Spleen (tissue), 11 donors: Measurements from ENCODE around the gene NRXN3. TPM values are rescaled to one million over a fixed set of nuclear protein-coding genes. Genes with fewer than 3 reads are reported as not detected.

Source experiments
- DNase-seq: peaks from one replicate; pipeline ENCODE4 v3.0.0-alpha.2; 2020
- H3K27ac ChIP-seq, 8 donors: fragments of 200-600 bp; sonication (generic) in 7 of 8; 1 replicate in 4 of 8; 2 replicates in 4 of 8; pipeline versions ENCODE4 v1.5.0 to v1.8.0; 2016 to 2021; ENCODE audit warnings: inconsistent platforms in 4 of 8, mild to moderate bottlenecking in 4 of 8, moderate library complexity in 1 of 8
- H3K27me3 ChIP-seq, 7 donors: fragments of 200-600 bp; sonication (generic) in 6 of 7; replicated peaks in 1 of 7; 1 replicate in 4 of 7; 2 replicates in 3 of 7; pipeline versions ENCODE4 v1.5.0 to v1.8.0; 2016 to 2021; ENCODE audit warnings: inconsistent platforms in 3 of 7, mild to moderate bottlenecking in 1 of 7
- H3K36me3 ChIP-seq, 6 donors: fragments of 200-600 bp; sonication (generic) in 5 of 6; 1 replicate in 4 of 6; 2 replicates in 2 of 6; pipeline versions ENCODE4 v1.5.0 to v1.8.0; 2016 to 2021; ENCODE audit warnings: inconsistent platforms in 2 of 6
- H3K4me1 ChIP-seq, 6 donors: fragments of 200-600 bp; sonication (generic) in 5 of 6; 1 replicate in 3 of 6; 2 replicates in 3 of 6; pipeline versions ENCODE4 v1.5.0 to v1.8.0; 2016 to 2021; ENCODE audit warnings: inconsistent platforms in 3 of 6
- H3K4me3 ChIP-seq, 8 donors: fragments of 200-600 bp; sonication (generic) in 7 of 8; 1 replicate in 4 of 8; 2 replicates in 4 of 8; pipeline versions ENCODE4 v1.5.0 to v1.8.0; 2016 to 2021; ENCODE audit warnings: inconsistent platforms in 4 of 8, mild to moderate bottlenecking in 4 of 8, moderate library complexity in 2 of 8
- H3K9me3 ChIP-seq, 8 donors: fragments of 200-600 bp; sonication (generic) in 7 of 8; 1 replicate in 4 of 8; 2 replicates in 4 of 8; pipeline versions ENCODE4 v1.5.0 to v1.8.0; 2016 to 2021; ENCODE audit warnings: inconsistent platforms in 4 of 8
- POLR2A ChIP-seq, 3 donors: fragments of 450-650 bp; IDR thresholded peaks; one replicate each; pipeline ENCODE4 v1.5.1; 2017; ENCODE audit warnings: antibody characterized with exemption in 3 of 3, mild to moderate bottlenecking in 1 of 3
- POLR2AphosphoS5 ChIP-seq, 3 donors: sonication (generic); formaldehyde crosslinking; IDR thresholded peaks; one replicate each; pipeline ENCODE4 v1.5.1; 2017; ENCODE audit warnings: antibody characterized with exemption in 3 of 3
- WGBS, 5 donors: extraction: QIAGEN DNeasy Blood & Tissue Kit in 3 of 5; methylation state at CpG; one replicate each; pipeline versions ENCODE4 v1.1.5 to v1.1.7; 2013 to 2018; 5-methylcytosine and 5-hydroxymethylcytosine counted together
- intact Hi-C: fragments of 100-400 bp; cut with DNase I; formaldehyde crosslinking; loops from one replicate; pipeline ENCODE4 v1.15.0; 2023; ENCODE audit warnings: low total_unique reads
- polyA plus RNA-seq, 3 donors: library from polyadenylated mRNA; stranded (reverse); fragments of 200-250 nt; gene quantifications; one replicate each; pipeline ENCODE4 v1.2.1, GENCODE V29; 2013
- total RNA-seq, 7 donors: library from RNA; depleted of rRNA in 3 of 7; stranded (reverse); fragments of >200 nt in 3 of 7; fragmentation: NEBNext Ultra II Directional in 4 of 7; extraction: Animal tissue kit (Norgen Biotek cat#: 25700) in 4 of 7; gene quantifications; one replicate each; pipeline versions ENCODE4 v1.1.0 to v1.2.1, GENCODE V29; 2016 to 2021
- TF ChIP-seq, protein P1 (sequence below), 11 experiments: fragments of 200-600 bp in 7 of 11; fragments of 450-650 bp in 4 of 11; sonication (generic) in 4 of 11; IDR thresholded peaks in 8 of 11; conservative IDR thresholded peaks in 3 of 11; 1 replicate in 7 of 11; 2 replicates in 4 of 11; pipeline versions ENCODE4 v1.4.0 to v1.8.0; 2016 to 2021; ENCODE audit warnings: antibody characterized with exemption in 11 of 11, inconsistent platforms in 4 of 11, mild to moderate bottlenecking in 1 of 11
- donor health status: healthy with polysubstance abuse.
- donor health status: DM: no; HTN: no; CAD: no; lungs with moderate emphysema.
- donor health status: DM: no; HTN: no; CAD: no.
- donor health status: Bipolar disorder and iron deficiency.
- donor health status: healthy.
- donor health status: DM: no; HTN: no; CAD: no.
- donor health status: DM: yes; HTN: yes; CAD: no.

NRXN3 gene
- total and polyA plus RNA-seq, 10 donors, result 0.21 to 11.5 (median 1.6) TPM

DNA sequence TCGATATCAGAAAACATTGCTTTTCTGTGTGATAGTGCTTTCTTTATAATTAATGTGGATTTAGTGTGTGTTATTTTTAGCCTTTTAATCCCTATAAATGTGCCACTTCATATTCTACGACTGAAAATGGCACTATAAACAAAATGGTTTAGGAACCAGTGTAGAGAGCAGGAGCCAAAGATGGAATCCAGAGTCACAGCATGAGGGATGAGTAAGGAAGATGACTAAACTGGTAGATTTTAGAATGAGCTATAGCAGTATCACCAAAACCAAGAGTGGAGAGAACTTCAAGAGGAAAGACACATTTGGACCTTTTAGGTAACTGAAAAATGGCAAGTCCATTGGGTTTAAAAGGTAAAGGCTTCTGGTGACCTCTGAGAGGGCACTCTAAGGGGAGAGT is 887.2 kb downstream of the NRXN3 start:
- Histone ChIP-seq H3K27ac (no peak overlapping the region), H3K9me3 (no peaks in the 10 kb centered on the region), H3K4me1 (no peaks in the 10 kb centered on the region), H3K4me3 (no peak overlapping the region), H3K36me3 (no peaks in the 10 kb centered on the region), H3K27me3 (no peaks in the 10 kb centered on the region)
- DNase-seq, result no peak
- intact Hi-C loops, result no loop called here
- no peak for TF ChIP-seq POLR2AphosphoS5 (IDR thresholded peaks at IDR 0.05)
- TF ChIP-seq, protein P1, sequence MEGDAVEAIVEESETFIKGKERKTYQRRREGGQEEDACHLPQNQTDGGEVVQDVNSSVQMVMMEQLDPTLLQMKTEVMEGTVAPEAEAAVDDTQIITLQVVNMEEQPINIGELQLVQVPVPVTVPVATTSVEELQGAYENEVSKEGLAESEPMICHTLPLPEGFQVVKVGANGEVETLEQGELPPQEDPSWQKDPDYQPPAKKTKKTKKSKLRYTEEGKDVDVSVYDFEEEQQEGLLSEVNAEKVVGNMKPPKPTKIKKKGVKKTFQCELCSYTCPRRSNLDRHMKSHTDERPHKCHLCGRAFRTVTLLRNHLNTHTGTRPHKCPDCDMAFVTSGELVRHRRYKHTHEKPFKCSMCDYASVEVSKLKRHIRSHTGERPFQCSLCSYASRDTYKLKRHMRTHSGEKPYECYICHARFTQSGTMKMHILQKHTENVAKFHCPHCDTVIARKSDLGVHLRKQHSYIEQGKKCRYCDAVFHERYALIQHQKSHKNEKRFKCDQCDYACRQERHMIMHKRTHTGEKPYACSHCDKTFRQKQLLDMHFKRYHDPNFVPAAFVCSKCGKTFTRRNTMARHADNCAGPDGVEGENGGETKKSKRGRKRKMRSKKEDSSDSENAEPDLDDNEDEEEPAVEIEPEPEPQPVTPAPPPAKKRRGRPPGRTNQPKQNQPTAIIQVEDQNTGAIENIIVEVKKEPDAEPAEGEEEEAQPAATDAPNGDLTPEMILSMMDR (IDR thresholded peaks at IDR 0.05 in 8 of 11, conservative IDR thresholded peaks at IDR 0.05 in 3 of 11), result no peak
- no peak for TF ChIP-seq POLR2A (IDR thresholded peaks at IDR 0.05)
- 80 to 94% (median 82%) methylated on average over 2 of the region's 2 CpGs for WGBS, 5 donors

DNA sequence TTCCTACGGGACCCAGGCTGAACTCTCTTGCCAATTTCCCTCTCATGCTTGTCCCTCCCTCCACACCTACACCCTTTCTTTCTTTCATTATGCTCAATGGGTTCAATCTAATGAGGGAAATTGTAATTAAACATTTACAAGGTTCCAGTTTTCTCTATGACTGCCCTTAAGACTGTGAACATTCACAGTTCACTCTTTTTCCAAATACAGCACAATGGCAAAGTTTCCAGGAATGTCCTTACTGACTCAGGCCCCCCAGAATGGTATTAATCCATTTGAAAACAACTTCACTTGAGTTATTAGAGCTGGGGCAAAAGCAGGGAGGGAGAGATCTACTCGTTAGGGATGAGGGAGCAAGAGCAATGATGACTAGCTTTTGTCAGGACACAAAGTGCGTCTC is 892.1 kb downstream of the NRXN3 start:
- H3K27me3 ChIP-seq, result no peaks in the 10 kb centered on the region
- TF ChIP-seq, protein P1 (IDR thresholded peaks at IDR 0.05 in 8 of 11, conservative IDR thresholded peaks at IDR 0.05 in 3 of 11), result no peak
- TF ChIP-seq POLR2AphosphoS5 (IDR thresholded peaks at IDR 0.05), result no peak
- TF ChIP-seq POLR2A (IDR thresholded peaks at IDR 0.05), result no peak
- no peaks in the 10 kb centered on the region for H3K36me3 ChIP-seq
- H3K9me3 ChIP-seq, result no peaks in the 10 kb centered on the region
- no peak for DNase-seq
- 67 to 74% (median 72%) methylated on average over 3 of the region's 3 CpGs for WGBS, 5 donors
- H3K27ac ChIP-seq, result no peak overlapping the region
- intact Hi-C loops, result no loop called here
- no peaks in the 10 kb centered on the region for H3K4me1 ChIP-seq
- no peak overlapping the region for H3K4me3 ChIP-seq

DNA sequence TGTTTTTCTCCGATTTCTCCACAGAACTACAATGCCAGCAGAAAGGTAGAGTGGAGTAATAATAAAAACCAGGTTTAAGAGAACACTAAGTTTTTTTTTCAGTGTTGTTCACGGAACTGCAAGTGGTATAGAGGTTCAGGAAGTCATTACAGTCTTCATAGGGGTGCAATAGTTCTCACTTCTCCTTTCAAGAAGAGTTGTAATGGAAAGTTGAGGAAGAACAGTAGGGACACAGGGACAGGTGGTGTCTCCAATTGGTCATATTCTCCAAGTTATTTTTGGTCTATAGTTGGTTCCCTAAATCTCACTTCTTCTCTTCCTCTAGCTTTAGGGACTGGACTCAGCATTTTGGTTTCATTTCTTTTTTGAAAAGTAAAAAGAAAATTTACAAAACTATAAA is 894.0 kb downstream of the NRXN3 start:
- no peaks in the 10 kb centered on the region for H3K36me3 ChIP-seq
- H3K4me3 ChIP-seq, result no peak overlapping the region
- DNase-seq, result no peak
- WGBS, 5 donors, result 49 to 63% (median 58%) methylated on average over 2 of the region's 2 CpGs
- no peaks in the 10 kb centered on the region for H3K4me1 ChIP-seq
- TF ChIP-seq POLR2AphosphoS5 (IDR thresholded peaks at IDR 0.05) (no peak), POLR2A (IDR thresholded peaks at IDR 0.05) (no peak)
- TF ChIP-seq, protein P1 (IDR thresholded peaks at IDR 0.05 in 8 of 11, conservative IDR thresholded peaks at IDR 0.05 in 3 of 11), result no peak
- intact Hi-C loops, result no loop called here
- no peaks in the 10 kb centered on the region for H3K27me3 ChIP-seq
- H3K9me3 ChIP-seq, result no peaks in the 10 kb centered on the region
- H3K27ac ChIP-seq, result no peak overlapping the region

DNA sequence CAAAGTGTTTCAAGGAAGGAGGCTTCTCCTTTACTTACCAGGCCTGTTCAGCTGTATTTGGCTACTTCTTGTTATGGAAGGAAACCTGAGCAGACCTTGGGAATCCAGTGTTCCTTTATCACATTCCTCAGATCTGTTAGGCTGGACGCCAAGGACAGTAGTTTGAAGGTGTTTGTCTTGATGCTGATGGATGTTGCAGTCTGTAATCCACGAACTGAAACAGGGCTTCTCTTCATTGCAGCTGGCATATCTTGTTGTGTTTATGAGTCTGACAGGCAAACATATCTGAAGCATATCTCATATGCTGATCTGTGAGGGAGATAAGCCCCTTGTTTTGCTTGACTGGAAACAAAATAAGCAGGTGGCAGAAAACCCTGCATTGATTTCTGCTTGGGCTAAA is 904.3 kb downstream of the NRXN3 start:
- Histone ChIP-seq H3K4me1 (no peaks in the 10 kb centered on the region), H3K9me3 (no peaks in the 10 kb centered on the region), H3K27ac (no peak overlapping the region), H3K4me3 (no peak overlapping the region), H3K27me3 (no peaks in the 10 kb centered on the region), H3K36me3 (no peaks in the 10 kb centered on the region)
- 32 to 52% (median 43%) methylated on average over 2 of the region's 2 CpGs for WGBS, 5 donors
- DNase-seq, result no peak
- intact Hi-C loops, result no loop called here
- TF ChIP-seq POLR2AphosphoS5 (IDR thresholded peaks at IDR 0.05) (no peak), POLR2A (IDR thresholded peaks at IDR 0.05) (no peak)
- TF ChIP-seq, protein P1 (IDR thresholded peaks at IDR 0.05 in 8 of 11, conservative IDR thresholded peaks at IDR 0.05 in 3 of 11), result no peak
